Measurements from ENCODE around the gene ADCY7.

ADCY7 gene

DNA sequence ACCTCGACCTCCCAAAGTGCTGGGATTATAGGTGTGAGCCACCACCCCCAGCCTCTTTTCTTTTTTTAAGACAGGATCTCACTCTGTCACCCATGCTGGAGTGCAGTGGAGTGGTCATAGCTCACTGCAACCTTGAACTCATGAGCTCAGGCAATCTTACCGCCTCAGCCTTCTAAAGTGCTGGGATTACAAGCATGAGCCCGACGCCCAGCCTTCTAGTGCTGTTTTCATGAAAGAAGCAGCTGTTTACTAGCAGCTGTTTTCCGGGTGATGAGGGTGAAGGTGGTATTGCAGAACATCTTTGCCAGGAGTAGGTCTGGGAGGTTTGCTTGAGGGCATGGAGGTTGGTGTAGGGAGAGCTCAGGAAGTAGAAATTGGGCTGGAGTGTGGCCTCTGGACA lies 2.0 kb downstream of the ADCY7 start:
- TF ChIP-seq, protein P1, sequence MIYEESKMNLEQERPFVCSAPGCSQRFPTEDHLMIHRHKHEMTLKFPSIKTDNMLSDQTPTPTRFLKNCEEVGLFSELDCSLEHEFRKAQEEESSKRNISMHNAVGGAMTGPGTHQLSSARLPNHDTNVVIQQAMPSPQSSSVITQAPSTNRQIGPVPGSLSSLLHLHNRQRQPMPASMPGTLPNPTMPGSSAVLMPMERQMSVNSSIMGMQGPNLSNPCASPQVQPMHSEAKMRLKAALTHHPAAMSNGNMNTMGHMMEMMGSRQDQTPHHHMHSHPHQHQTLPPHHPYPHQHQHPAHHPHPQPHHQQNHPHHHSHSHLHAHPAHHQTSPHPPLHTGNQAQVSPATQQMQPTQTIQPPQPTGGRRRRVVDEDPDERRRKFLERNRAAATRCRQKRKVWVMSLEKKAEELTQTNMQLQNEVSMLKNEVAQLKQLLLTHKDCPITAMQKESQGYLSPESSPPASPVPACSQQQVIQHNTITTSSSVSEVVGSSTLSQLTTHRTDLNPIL (CRISPR knock-in tag; IDR thresholded peaks at IDR 0.05; ENCODE audit: low read depth), result no peak
- no peak for TF ChIP-seq CSRNP3 (CRISPR knock-in tag; IDR thresholded peaks at IDR 0.05)
- TF ChIP-seq, protein P2, sequence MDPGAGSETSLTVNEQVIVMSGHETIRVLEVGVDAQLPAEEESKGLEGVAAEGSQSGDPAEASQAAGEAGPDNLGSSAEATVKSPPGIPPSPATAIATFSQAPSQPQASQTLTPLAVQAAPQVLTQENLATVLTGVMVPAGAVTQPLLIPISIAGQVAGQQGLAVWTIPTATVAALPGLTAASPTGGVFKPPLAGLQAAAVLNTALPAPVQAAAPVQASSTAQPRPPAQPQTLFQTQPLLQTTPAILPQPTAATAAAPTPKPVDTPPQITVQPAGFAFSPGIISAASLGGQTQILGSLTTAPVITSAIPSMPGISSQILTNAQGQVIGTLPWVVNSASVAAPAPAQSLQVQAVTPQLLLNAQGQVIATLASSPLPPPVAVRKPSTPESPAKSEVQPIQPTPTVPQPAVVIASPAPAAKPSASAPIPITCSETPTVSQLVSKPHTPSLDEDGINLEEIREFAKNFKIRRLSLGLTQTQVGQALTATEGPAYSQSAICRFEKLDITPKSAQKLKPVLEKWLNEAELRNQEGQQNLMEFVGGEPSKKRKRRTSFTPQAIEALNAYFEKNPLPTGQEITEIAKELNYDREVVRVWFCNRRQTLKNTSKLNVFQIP (CRISPR knock-in tag; IDR thresholded peaks at IDR 0.05; ENCODE audit: borderline replicate concordance, low read depth), result no peak
- TF ChIP-seq PPARA (CRISPR knock-in tag; IDR thresholded peaks at IDR 0.05; ENCODE audit: borderline replicate concordance), result no peak
- TF ChIP-seq ZNF8 (CRISPR knock-in tag; IDR thresholded peaks at IDR 0.05), result no peak
- no peak for TF ChIP-seq ISL1 (CRISPR knock-in tag; IDR thresholded peaks at IDR 0.05)
- no peak for TF ChIP-seq OSR1 (CRISPR knock-in tag; IDR thresholded peaks at IDR 0.05)
- TF ChIP-seq RARB (CRISPR knock-in tag; IDR thresholded peaks at IDR 0.05), result no peak
- no peak for TF ChIP-seq TCF4 (CRISPR knock-in tag; IDR thresholded peaks at IDR 0.05; ENCODE audit: borderline replicate concordance)
- TF ChIP-seq BACH2 (CRISPR knock-in tag; IDR thresholded peaks at IDR 0.05; ENCODE audit: borderline replicate concordance), result no peak
- TF ChIP-seq CSDC2 (CRISPR knock-in tag; IDR thresholded peaks at IDR 0.05), result no peak
- TF ChIP-seq ZFP30 (CRISPR knock-in tag; IDR thresholded peaks at IDR 0.05), result no peak
- TF ChIP-seq GLIS3 (CRISPR knock-in tag; IDR thresholded peaks at IDR 0.05), result no peak
- TF ChIP-seq ZNF565 (CRISPR knock-in tag; conservative IDR thresholded peaks at IDR 0.05; ENCODE audit: low read depth), result no peak
- no peak for TF ChIP-seq ZNF70 (CRISPR knock-in tag; IDR thresholded peaks at IDR 0.05)
- no peak for TF ChIP-seq ZC3H10 (CRISPR knock-in tag; IDR thresholded peaks at IDR 0.05)
- no peak for TF ChIP-seq ZFP3 (CRISPR knock-in tag; IDR thresholded peaks at IDR 0.05)
- TF ChIP-seq TSHZ2 (CRISPR knock-in tag; IDR thresholded peaks at IDR 0.05), result no peak
- no peak for TF ChIP-seq ESRRG (CRISPR knock-in tag; IDR thresholded peaks at IDR 0.05)

GRCh38 chr16:50269061-50269705 lies 2.8 kb downstream of the ADCY7 start:
- ATAC-seq, result no peak
- TF ChIP-seq PATZ1 (CRISPR knock-in tag; IDR thresholded peaks at IDR 0.05; ENCODE audit: borderline replicate concordance), result no peak
- TF ChIP-seq ZNF8 (CRISPR knock-in tag; IDR thresholded peaks at IDR 0.05), result no peak
- TF ChIP-seq SNAI2 (CRISPR knock-in tag; IDR thresholded peaks at IDR 0.05), result no peak
- TF ChIP-seq ZFP30 (CRISPR knock-in tag; IDR thresholded peaks at IDR 0.05), result no peak
- TF ChIP-seq OSR1 (CRISPR knock-in tag; IDR thresholded peaks at IDR 0.05), result no peak
- no peak for TF ChIP-seq TOX (CRISPR knock-in tag; IDR thresholded peaks at IDR 0.05; ENCODE audit: borderline replicate concordance)
- TF ChIP-seq, protein P1 (CRISPR knock-in tag; IDR thresholded peaks at IDR 0.05; ENCODE audit: low read depth), result no peak
- no peak for TF ChIP-seq PPARA (CRISPR knock-in tag; IDR thresholded peaks at IDR 0.05; ENCODE audit: borderline replicate concordance)
- TF ChIP-seq GLIS3 (CRISPR knock-in tag; IDR thresholded peaks at IDR 0.05), result no peak
- TF ChIP-seq ESRRG (CRISPR knock-in tag; IDR thresholded peaks at IDR 0.05), result no peak
- no peak for TF ChIP-seq CSRNP3 (CRISPR knock-in tag; IDR thresholded peaks at IDR 0.05)
- no peak for TF ChIP-seq ZNF70 (CRISPR knock-in tag; IDR thresholded peaks at IDR 0.05)
- TF ChIP-seq ZNF565 (CRISPR knock-in tag; conservative IDR thresholded peaks at IDR 0.05; ENCODE audit: low read depth), result no peak
- TF ChIP-seq CSDC2 (CRISPR knock-in tag; IDR thresholded peaks at IDR 0.05), result no peak
- no peak for TF ChIP-seq ARNTL (CRISPR knock-in tag; IDR thresholded peaks at IDR 0.05; ENCODE audit: borderline replicate concordance, low read depth)
- no peak for TF ChIP-seq ZFP3 (CRISPR knock-in tag; IDR thresholded peaks at IDR 0.05)

More for the DNA sequence above, 2.0 kb downstream of the ADCY7 start:
- no peak for ATAC-seq

Data from SK-N-SH treated with all-trans-retinoic acid at 6 μM for 48 hours (cell line).